Measurements from ENCODE around the gene SPATA20. TPM values are rescaled to one million over a fixed set of nuclear protein-coding genes. Genes with fewer than 3 reads are reported as not detected.

SPATA20 gene
- total RNA-seq, 4 donors from 2014 or later, result 42.8 to 65.1 (median 49.4) TPM

GRCh38 chr17:50551884-50552283 lies 4.9 kb downstream of the SPATA20 start:
- TF ChIP-seq CTCF (IDR thresholded peaks at IDR 0.05), result no peak
- no peak for DNase-seq (ENCODE audit: low spot score)
- ATAC-seq (ENCODE audit: low FRiP score), result no peak

- DNase-seq (ENCODE audit: low spot score), result no peak
- no peak for TF ChIP-seq CTCF (IDR thresholded peaks at IDR 0.05)
- ATAC-seq (ENCODE audit: low FRiP score), result no peak
Observed at GRCh38 chr17:50554201-50554600, 7.2 kb downstream of the SPATA20 start.

GRCh38 chr17:50556803-50557202 lies 9.8 kb downstream of the SPATA20 start:
- TF ChIP-seq CTCF (IDR thresholded peaks at IDR 0.05), result no peak
- ATAC-seq (ENCODE audit: low FRiP score) (no peak), DNase-seq (ENCODE audit: low spot score) (no peak)

GRCh38 chr17:50557630-50558029 lies 10.7 kb downstream of the SPATA20 start:
- no peak for TF ChIP-seq CTCF (IDR thresholded peaks at IDR 0.05)
- ATAC-seq (ENCODE audit: low FRiP score), result no peak
- DNase-seq (ENCODE audit: low spot score), result no peak

- TF ChIP-seq CTCF (IDR thresholded peaks at IDR 0.05), result no peak
- DNase-seq (ENCODE audit: low spot score), result no peak
- ATAC-seq (ENCODE audit: low FRiP score), result no peak
Observed at GRCh38 chr17:50558091-50558490, 11.1 kb downstream of the SPATA20 start.

GRCh38 chr17:50558581-50558940 lies 11.6 kb downstream of the SPATA20 start:
- ATAC-seq (ENCODE audit: low FRiP score) (no peak), DNase-seq (ENCODE audit: low spot score) (no peak)
- no peak for TF ChIP-seq CTCF (IDR thresholded peaks at IDR 0.05)

- ATAC-seq (ENCODE audit: low FRiP score) (no peak), DNase-seq (ENCODE audit: low spot score) (no peak)
- TF ChIP-seq CTCF (IDR thresholded peaks at IDR 0.05), result no peak
Observed at GRCh38 chr17:50558941-50559614, 12.1 kb downstream of the SPATA20 start.
